SU-DHL-6 (cell line): Measurements from ENCODE around the gene TMC1.

Experiments used
- H2AFZ ChIP-seq: fragments of 200-600 bp; sonication (generic); 2 replicates; pipeline ENCODE4 v1.6.1; 2014; ENCODE audit warnings: low read depth, mild to moderate bottlenecking, moderate library complexity, mixed read lengths, antibody characterized with exemption, low read length; ENCODE audit not compliant: severe bottlenecking
- H3F3A ChIP-seq: fragments of 200-600 bp; shearing (Covaris generic); 2 replicates; pipeline ENCODE4 v1.6.0; 2016; ENCODE audit warnings: antibody characterized with exemption, mild to moderate bottlenecking; ENCODE audit not compliant: insufficient read depth
- H3K27ac ChIP-seq: fragments of 200-600 bp; sonication (generic); 2 replicates; pipeline ENCODE4 v1.5.1; 2016; ENCODE audit warnings: low read depth, mild to moderate bottlenecking, low read length, moderate library complexity, mixed read lengths
- H3K27me3 ChIP-seq: fragments of 200-600 bp; sonication (generic), shearing (Covaris generic); 2 replicates; pipeline ENCODE4 v1.6.0; 2014; ENCODE audit warnings: mild to moderate bottlenecking, low read length
- H3K36me3 ChIP-seq: fragments of 200-600 bp; sonication (generic); 2 replicates; pipeline ENCODE4 v1.6.1; 2014; ENCODE audit warnings: mild to moderate bottlenecking, low read length, mixed read lengths
- H3K4me2 ChIP-seq: fragments of 300-600, 200-600 bp; shearing (Covaris generic), sonication (generic); 2 replicates; pipeline ENCODE4 v1.6.0; 2014; ENCODE audit warnings: low read length, low read depth, mild to moderate bottlenecking; ENCODE audit not compliant: poor library complexity, severe bottlenecking
- H3K4me3 ChIP-seq: fragments of 200-600 bp; sonication (generic); 2 replicates; pipeline ENCODE4 v1.5.1; 2014; ENCODE audit warnings: antibody characterized with exemption, low read length, mild to moderate bottlenecking, mixed read lengths; ENCODE audit not compliant: insufficient read depth, poor library complexity, severe bottlenecking
- H3K79me2 ChIP-seq: fragments of 200-600 bp; sonication (generic); 2 replicates; pipeline ENCODE4 v1.6.1; 2014; ENCODE audit warnings: mild to moderate bottlenecking, low read length, moderate library complexity; ENCODE audit not compliant: insufficient read depth
- H3K9ac ChIP-seq: fragments of 200-600 bp; sonication (generic); 2 replicates; pipeline ENCODE4 v1.7.0; 2014; ENCODE audit warnings: mild to moderate bottlenecking, low read length
- H3K9me2 ChIP-seq: fragments of 200-600 bp; sonication (generic); replicated peaks from 2 replicates; pipeline ENCODE4 v1.6.1; 2014; ENCODE audit warnings: low read length; ENCODE audit not compliant: insufficient read depth
- H3K9me3 ChIP-seq: fragments of 200-600 bp; sonication (generic); 2 replicates; pipeline ENCODE4 v1.6.1; 2014; ENCODE audit warnings: low read length, mixed read lengths; ENCODE audit not compliant: insufficient read depth
- H4K20me1 ChIP-seq: fragments of 200-600 bp; sonication (generic); 2 replicates; pipeline ENCODE4 v1.6.1; 2014; ENCODE audit warnings: low read depth, mild to moderate bottlenecking, antibody characterized with exemption, low read length, moderate library complexity, mixed read lengths
- EZH2phosphoT487 ChIP-seq: fragments of 200-600 bp; sonication (generic), shearing (Covaris generic); conservative IDR thresholded peaks from 2 replicates; pipeline ENCODE4 v1.6.1; 2018; ENCODE audit warnings: mild to moderate bottlenecking, antibody characterized with exemption, low read length, moderate library complexity, mixed read lengths
- TF ChIP-seq, protein P1 (sequence below): fragments of 200-600 bp; sonication (generic); IDR thresholded peaks from one replicate; pipeline ENCODE4 v1.5.1; 2017; ENCODE audit warnings: antibody characterized with exemption, mild to moderate bottlenecking, low read length, moderate library complexity; ENCODE audit not compliant: insufficient read depth, poor library complexity, severe bottlenecking

The TMC1 gene

DNA sequence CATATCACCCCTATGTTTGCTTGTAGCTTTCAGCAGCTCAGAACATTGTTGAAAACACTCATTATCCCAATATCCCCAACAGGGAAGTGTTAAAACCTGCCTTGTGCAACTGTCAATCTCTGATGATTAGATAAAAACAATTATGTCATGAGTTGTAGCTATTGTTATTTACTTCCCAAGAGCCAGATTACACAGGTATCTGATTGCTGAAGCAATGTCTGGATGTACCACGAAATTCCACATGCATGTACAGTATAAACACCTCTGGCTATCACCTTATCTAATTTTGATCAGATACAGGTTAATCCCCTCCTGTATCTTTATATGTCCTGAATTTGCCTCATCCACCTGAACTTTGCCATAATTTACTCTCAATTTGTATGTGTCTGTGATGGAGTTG lies 38.7 kb downstream of the TMC1 start:
- Histone ChIP-seq H2AFZ (no peak overlapping the region), H3K9me2 (no peaks in the 10 kb centered on the region), H3K27ac (no peak overlapping the region), H3F3A (no peaks in the 10 kb centered on the region), H3K36me3 (no peaks in the 10 kb centered on the region), H3K4me3 (no peak overlapping the region), H3K4me2 (no peak overlapping the region), H3K9ac (no peak overlapping the region), H3K9me3 (no peaks in the 10 kb centered on the region), H4K20me1 (no peaks in the 10 kb centered on the region), H3K79me2 (no peaks in the 10 kb centered on the region), H3K27me3 (no peaks in the 10 kb centered on the region)
- TF ChIP-seq, protein P1, sequence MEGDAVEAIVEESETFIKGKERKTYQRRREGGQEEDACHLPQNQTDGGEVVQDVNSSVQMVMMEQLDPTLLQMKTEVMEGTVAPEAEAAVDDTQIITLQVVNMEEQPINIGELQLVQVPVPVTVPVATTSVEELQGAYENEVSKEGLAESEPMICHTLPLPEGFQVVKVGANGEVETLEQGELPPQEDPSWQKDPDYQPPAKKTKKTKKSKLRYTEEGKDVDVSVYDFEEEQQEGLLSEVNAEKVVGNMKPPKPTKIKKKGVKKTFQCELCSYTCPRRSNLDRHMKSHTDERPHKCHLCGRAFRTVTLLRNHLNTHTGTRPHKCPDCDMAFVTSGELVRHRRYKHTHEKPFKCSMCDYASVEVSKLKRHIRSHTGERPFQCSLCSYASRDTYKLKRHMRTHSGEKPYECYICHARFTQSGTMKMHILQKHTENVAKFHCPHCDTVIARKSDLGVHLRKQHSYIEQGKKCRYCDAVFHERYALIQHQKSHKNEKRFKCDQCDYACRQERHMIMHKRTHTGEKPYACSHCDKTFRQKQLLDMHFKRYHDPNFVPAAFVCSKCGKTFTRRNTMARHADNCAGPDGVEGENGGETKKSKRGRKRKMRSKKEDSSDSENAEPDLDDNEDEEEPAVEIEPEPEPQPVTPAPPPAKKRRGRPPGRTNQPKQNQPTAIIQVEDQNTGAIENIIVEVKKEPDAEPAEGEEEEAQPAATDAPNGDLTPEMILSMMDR: no peak
- no peak for TF ChIP-seq EZH2phosphoT487

DNA sequence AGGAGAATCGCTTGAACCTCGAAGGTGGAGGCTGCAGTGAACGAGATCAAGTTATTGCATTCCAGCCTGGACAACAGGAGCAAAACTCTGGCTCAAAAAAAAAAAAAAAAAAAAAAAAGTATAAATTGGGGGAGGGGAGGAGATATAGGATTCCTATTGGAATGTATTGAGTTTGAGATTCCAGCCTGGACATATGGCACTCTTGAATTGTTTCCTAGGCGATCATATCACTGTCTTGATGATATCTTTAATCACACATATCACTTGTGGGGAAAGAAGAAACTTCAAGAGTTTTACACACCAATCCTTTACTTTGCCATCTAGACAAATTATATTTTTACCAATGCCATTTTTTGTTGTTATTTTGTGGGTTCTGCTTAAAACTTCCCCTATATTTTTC lies 42.4 kb downstream of the TMC1 start:
- H3K9ac ChIP-seq: no peak overlapping the region

DNA sequence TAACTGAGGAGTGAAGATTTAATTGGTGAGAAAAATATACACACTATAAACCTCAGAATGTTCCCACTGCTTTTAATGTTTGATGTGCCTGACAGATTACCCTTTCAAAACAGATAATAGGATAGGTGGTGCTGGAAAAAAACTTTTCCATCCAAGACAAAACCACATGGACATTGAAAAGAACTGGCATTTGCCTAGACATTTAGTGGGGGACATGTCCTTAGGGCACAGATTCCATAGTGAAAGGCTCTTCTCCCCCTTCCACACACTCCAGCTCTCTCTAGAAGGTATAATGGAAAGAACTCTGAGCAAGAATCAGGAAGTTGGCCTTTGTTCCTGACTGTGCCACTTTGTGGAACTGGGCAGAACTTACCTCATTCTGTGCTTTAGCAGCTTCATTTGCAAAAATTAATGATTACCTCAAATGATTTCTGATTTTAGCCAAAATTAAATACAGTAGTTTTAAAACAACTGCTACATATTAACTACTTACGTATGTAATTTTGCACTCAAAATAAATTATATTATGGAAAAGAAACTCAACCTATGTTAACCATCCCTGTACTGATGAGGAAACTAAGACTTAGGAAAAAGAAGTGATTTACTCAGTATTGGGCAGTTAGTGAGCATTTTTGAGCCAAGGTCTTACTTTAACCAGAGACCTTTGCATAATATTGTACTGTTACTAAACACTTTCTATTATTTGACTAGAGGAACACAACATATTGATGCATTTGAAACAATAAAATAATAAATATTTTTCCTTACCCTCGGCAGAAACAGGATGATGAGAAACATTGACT lies 43.3 kb downstream of the TMC1 start:
- H3K36me3 ChIP-seq: no peaks in the 10 kb centered on the region
- no peaks in the 10 kb centered on the region for H3K9me3 ChIP-seq
- H3K79me2 ChIP-seq: no peaks in the 10 kb centered on the region
- no peaks in the 10 kb centered on the region for H3K9me2 ChIP-seq
- H2AFZ ChIP-seq: no peak overlapping the region
- no peak overlapping the region for H3K4me2 ChIP-seq
- H3K9ac ChIP-seq: no peak overlapping the region
- TF ChIP-seq EZH2phosphoT487: no peak
- TF ChIP-seq, protein P1: no peak
- H3F3A ChIP-seq: no peaks in the 10 kb centered on the region
- no peak overlapping the region for H3K4me3 ChIP-seq
- H3K27me3 ChIP-seq: no peaks in the 10 kb centered on the region
- H4K20me1 ChIP-seq: no peaks in the 10 kb centered on the region
- no peak overlapping the region for H3K27ac ChIP-seq

More for the DNA sequence above, 42.4 kb downstream of the TMC1 start:
- Histone ChIP-seq H3K27ac (no peak overlapping the region), H3F3A (no peaks in the 10 kb centered on the region), H3K27me3 (no peaks in the 10 kb centered on the region), H3K36me3 (no peaks in the 10 kb centered on the region), H3K9me3 (no peaks in the 10 kb centered on the region), H3K4me3 (no peak overlapping the region), H3K79me2 (no peaks in the 10 kb centered on the region), H3K4me2 (no peak overlapping the region), H2AFZ (no peak overlapping the region), H3K9me2 (no peaks in the 10 kb centered on the region), H4K20me1 (no peaks in the 10 kb centered on the region)
- TF ChIP-seq, protein P1: no peak
- no peak for TF ChIP-seq EZH2phosphoT487
